Tibial nerve (tissue), 4 donors: Measurements from ENCODE around the gene APOBEC3H. TPM values are rescaled to one million over a fixed set of nuclear protein-coding genes. Genes with fewer than 3 reads are reported as not detected.

Source experiments
- DNase-seq, 2 donors: peaks; one replicate each; pipeline ENCODE4 v3.0.0-alpha.2; 2019; ENCODE audit warnings: low spot score in 2 of 2
- H3K27ac ChIP-seq, 4 donors: fragments of 200-600 bp; sonication (generic) in 3 of 4; one replicate each; pipeline ENCODE4 v1.5.1; 2017 to 2019; ENCODE audit warnings: mild to moderate bottlenecking in 1 of 4
- H3K27me3 ChIP-seq, 2 donors: fragments of 200-600 bp; sonication (generic) in 1 of 2; one replicate each; pipeline versions ENCODE4 v1.5.1 to v1.6.0; 2017 to 2019
- H3K36me3 ChIP-seq, 3 donors: fragments of 200-600 bp; sonication (generic); one replicate each; pipeline ENCODE4 v1.5.1; 2018 to 2019
- H3K4me1 ChIP-seq, 4 donors: fragments of 200-600 bp; sonication (generic) in 3 of 4; one replicate each; pipeline ENCODE4 v1.5.1; 2017 to 2019
- H3K4me3 ChIP-seq, 4 donors: fragments of 200-600 bp; sonication (generic) in 3 of 4; one replicate each; pipeline ENCODE4 v1.5.1; 2017 to 2019; ENCODE audit warnings: mild to moderate bottlenecking in 1 of 4, moderate library complexity in 1 of 4
- H3K9me3 ChIP-seq, 4 donors: fragments of 200-600 bp; sonication (generic) in 3 of 4; one replicate each; pipeline ENCODE4 v1.5.1; 2017 to 2019
- EP300 ChIP-seq, 2 donors: sonication (generic); formaldehyde crosslinking; IDR thresholded peaks; one replicate each; pipeline ENCODE4 v1.6.1; 2017; ENCODE audit warnings: antibody characterized with exemption in 2 of 2, mild to moderate bottlenecking in 1 of 2
- POLR2A ChIP-seq, 2 donors: fragments of 450-650 bp; IDR thresholded peaks; one replicate each; pipeline ENCODE4 v1.6.1; 2017; ENCODE audit warnings: antibody characterized with exemption in 2 of 2, mild to moderate bottlenecking in 2 of 2, moderate library complexity in 2 of 2
- WGBS, 2 donors: methylation state at CpG; one replicate each; pipeline ENCODE4 v1.1.5; 2018; 5-methylcytosine and 5-hydroxymethylcytosine counted together
- total RNA-seq, 4 donors: library from RNA; depleted of rRNA; stranded (reverse); fragments of >200 nt; gene quantifications; one replicate each; pipeline ENCODE4 v1.1.0, GENCODE V29; 2016
- TF ChIP-seq, protein P1 (sequence below), 5 experiments: fragments of 200-600 bp in 3 of 5; fragments of 450-650 bp in 2 of 5; sonication (generic) in 3 of 5; IDR thresholded peaks; one replicate each; pipeline ENCODE4 v1.5.1; 2016 to 2019; ENCODE audit warnings: antibody characterized with exemption in 5 of 5, mild to moderate bottlenecking in 3 of 5, moderate library complexity in 2 of 5

APOBEC3H gene
- total RNA-seq, 4 donors from 2014 or later: 1.1 TPM; not detected in 3

DNA sequence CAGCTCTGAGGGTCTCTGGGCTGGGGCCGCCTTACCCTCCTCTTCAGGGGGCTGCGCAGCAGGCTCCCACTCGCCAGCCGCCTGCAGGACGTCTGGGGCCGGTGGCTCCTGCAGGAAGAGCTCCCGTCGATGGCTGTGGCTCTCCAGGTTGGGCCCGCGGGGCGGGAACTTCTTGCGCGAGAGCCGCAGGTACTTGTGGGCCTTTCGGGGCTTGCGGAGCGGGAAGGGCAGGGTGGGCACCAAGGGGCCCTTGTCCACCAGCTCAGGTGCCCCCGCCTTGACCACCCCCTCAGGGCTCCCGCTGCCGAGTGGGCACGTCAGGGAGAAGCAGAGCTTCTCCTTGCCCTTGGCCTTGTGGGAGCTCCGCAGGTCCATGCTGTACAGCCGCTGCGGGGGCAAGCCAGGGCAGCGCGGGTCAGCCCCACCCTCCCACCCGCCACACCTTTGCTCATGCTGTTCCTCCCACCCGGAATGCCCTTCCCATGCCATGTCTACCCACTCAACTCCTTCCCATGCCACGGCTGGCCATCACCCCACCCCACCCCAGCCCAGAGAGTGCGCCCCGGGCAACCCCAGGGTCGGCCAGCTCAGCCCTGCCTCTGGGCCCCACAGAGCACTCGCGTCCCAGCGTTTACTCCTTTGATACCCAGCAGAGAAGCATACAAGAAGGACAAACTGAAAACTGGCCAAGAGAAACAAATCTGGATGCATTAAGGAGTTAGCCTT, 37.5 kb downstream of the APOBEC3H start:
- H3K27ac ChIP-seq: no peak overlapping the region
- H3K27me3 ChIP-seq: no peaks in the 10 kb centered on the region
- peaks cover 0 to 76% (median 4%) of the 10 kb centered on the region in 3 donors for H3K36me3 ChIP-seq
- no peak for DNase-seq
- H3K4me1 ChIP-seq: peaks cover 0 to 42% (median 15%) of the 10 kb centered on the region in 4 donors
- 80 to 89% methylated on average over 20 to 35 of the region's 35 CpGs for WGBS, 2 donors
- no peak for TF ChIP-seq POLR2A (IDR thresholded peaks at IDR 0.05)
- TF ChIP-seq, protein P1, sequence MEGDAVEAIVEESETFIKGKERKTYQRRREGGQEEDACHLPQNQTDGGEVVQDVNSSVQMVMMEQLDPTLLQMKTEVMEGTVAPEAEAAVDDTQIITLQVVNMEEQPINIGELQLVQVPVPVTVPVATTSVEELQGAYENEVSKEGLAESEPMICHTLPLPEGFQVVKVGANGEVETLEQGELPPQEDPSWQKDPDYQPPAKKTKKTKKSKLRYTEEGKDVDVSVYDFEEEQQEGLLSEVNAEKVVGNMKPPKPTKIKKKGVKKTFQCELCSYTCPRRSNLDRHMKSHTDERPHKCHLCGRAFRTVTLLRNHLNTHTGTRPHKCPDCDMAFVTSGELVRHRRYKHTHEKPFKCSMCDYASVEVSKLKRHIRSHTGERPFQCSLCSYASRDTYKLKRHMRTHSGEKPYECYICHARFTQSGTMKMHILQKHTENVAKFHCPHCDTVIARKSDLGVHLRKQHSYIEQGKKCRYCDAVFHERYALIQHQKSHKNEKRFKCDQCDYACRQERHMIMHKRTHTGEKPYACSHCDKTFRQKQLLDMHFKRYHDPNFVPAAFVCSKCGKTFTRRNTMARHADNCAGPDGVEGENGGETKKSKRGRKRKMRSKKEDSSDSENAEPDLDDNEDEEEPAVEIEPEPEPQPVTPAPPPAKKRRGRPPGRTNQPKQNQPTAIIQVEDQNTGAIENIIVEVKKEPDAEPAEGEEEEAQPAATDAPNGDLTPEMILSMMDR (IDR thresholded peaks at IDR 0.05): no peak
- no peak overlapping the region for H3K4me3 ChIP-seq
- H3K9me3 ChIP-seq: no peaks in the 10 kb centered on the region

DNA sequence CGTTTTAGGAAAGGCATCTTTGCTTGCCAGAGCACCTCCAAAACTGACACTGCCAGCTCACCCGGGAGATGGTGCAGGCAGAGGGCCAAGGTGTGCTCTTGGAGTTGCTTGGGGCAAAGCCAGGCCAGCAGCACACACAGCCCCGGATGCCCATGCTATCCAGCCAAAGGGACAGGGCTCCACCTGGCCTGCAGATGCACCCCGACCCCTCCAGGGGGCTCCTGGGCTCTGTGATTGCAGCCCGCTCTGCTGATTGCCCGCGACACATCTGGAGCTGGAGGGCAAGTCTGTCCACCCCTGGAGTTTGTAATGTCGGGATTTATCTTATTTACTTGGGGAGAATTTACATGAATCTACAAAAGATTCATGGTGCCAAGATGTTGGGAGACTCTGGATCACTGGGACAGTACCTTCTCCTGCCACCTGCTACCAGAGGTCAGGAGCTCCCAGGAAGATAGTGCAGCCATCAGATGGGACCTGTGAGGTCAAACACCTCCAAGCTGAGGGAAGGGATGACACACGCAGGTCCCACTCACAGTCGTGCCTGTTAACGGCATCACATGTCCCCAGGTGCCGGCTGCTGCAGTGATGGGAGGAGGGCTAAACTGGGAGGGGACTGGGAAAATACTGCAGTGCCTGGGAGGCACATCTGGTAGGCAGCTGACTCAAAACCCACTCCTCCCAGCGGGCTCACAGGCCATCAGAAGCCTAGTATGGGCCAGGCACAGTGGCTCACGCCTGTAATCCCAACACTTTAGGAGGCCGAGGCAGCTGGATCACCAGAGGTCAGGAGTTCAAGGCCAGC, 38.2 kb downstream of the APOBEC3H start:
- H3K27ac ChIP-seq: no peak overlapping the region
- no peak for DNase-seq
- no peak overlapping the region for H3K4me3 ChIP-seq

DNA sequence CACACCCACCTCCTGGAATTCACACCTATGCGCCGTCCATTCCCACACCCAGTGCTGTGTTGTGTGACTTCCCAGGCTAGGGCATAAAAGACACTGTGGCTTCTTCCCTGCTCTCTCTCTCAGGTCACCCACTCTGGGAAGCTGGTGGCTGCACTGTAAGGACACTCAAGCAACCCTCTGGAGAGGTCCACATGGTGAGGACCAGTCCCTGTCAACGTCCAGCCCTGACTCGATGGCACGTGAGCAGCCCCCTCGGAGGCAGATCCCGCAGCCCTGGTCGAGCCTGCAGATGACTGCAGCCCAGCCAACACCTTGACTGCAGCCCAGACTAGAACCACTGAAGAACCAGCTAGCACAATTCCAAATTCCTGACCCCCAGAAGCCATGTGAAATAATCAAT, 39.3 kb downstream of the APOBEC3H start:
- peaks cover 0 to 78% (median 4%) of the 10 kb centered on the region in 3 donors for H3K36me3 ChIP-seq
- H3K4me3 ChIP-seq: no peak overlapping the region
- no peak overlapping the region for H3K27ac ChIP-seq
- H3K4me1 ChIP-seq: peaks cover 0 to 46% (median 11%) of the 10 kb centered on the region in 4 donors
- no peak for DNase-seq
- WGBS, 2 donors: 84 to 85% methylated on average over 8 of the region's 8 CpGs
- TF ChIP-seq, protein P1 (IDR thresholded peaks at IDR 0.05): no peak
- TF ChIP-seq POLR2A (IDR thresholded peaks at IDR 0.05): no peak
- TF ChIP-seq EP300 (IDR thresholded peaks at IDR 0.05): no peak
- H3K27me3 ChIP-seq: no peaks in the 10 kb centered on the region
- H3K9me3 ChIP-seq: no peaks in the 10 kb centered on the region

More for the DNA sequence above, 38.2 kb downstream of the APOBEC3H start:
- H3K4me1 ChIP-seq: peaks cover 0 to 48% (median 15%) of the 10 kb centered on the region in 4 donors
- H3K9me3 ChIP-seq: no peaks in the 10 kb centered on the region
- H3K36me3 ChIP-seq: peaks cover 0 to 71% (median 4%) of the 10 kb centered on the region in 3 donors
- H3K27me3 ChIP-seq: no peaks in the 10 kb centered on the region
- whole genome bisulfite sequencing, 2 donors: 53 to 55% methylated on average over 14 to 15 of the region's 15 CpGs
- no peak for TF ChIP-seq EP300 (IDR thresholded peaks at IDR 0.05)
- TF ChIP-seq, protein P1 (IDR thresholded peaks at IDR 0.05): peak in 3 of 5 experiments; percentile 10 to 19 (median 18)

DNA sequence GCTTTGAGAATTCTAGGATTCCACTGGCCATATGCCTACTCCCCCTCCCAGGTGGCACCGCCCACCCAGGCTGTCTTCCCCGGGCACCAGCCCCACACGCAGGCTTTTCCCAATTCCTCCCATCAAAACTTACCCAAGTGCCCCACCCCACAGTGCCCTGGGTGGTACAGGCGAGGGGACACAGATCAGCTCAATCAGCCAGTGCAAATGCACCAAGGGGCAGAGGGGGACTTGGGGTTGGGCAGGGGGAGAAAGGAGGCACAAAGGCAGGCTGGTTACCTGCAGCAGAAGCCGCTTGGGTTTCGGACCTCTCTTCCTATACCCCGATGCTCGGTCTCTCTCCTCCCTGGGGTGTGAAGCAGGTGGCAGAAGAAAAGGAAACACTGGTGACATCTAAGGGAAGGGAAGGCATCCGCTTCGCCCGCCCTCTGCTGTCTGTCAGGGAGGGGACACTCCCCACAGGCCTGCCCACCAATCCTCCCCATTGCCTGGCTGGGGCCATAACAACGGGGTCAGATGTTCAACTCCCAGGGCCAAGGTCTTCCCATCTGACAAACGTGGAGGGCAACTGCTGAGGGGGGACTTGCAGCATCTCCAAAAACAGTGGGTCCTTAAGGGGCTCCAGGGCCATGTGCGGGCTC, 41.4 kb downstream of the APOBEC3H start:
- Histone ChIP-seq H3K27ac (no peak overlapping the region), H3K4me1 (peaks cover 0 to 40% (median 5%) of the 10 kb centered on the region in 4 donors), H3K9me3 (no peaks in the 10 kb centered on the region), H3K4me3 (no peak overlapping the region), H3K27me3 (no peaks in the 10 kb centered on the region), H3K36me3 (peaks cover 0 to 58% (median 4%) of the 10 kb centered on the region in 3 donors)
- DNase-seq: no peak
- TF ChIP-seq POLR2A (IDR thresholded peaks at IDR 0.05): no peak
- TF ChIP-seq, protein P1 (IDR thresholded peaks at IDR 0.05): no peak
- no peak for TF ChIP-seq EP300 (IDR thresholded peaks at IDR 0.05)
- WGBS, 2 donors: 73 to 79% methylated on average over 12 to 14 of the region's 14 CpGs
